ENCODE data around the gene MCTP1. TPM values are rescaled to one million over a fixed set of nuclear protein-coding genes. Genes with fewer than 3 reads are reported as not detected.

The MCTP1 gene
- total RNA-seq, 1 donor = 5.8 TPM

GRCh38 chr5:95141141-95141540, 143.8 kb downstream of the MCTP1 start:
- H3K36me3 ChIP-seq (ENCODE audit: insufficient read depth, low read length) = no peaks in the 10 kb centered on the region
- H3K27ac ChIP-seq (ENCODE audit: low read depth, low read length) = no peak overlapping the region
- no peak overlapping the region for H2AFZ ChIP-seq (ENCODE audit: low read length)
- TF ChIP-seq CTCF (IDR thresholded peaks at IDR 0.05; ENCODE audit: extremely low read depth, low read depth, low read length) = no peak
- no peaks in the 10 kb centered on the region for H4K20me1 ChIP-seq (ENCODE audit: insufficient read depth, low read length)
- H3K4me1 ChIP-seq (ENCODE audit: insufficient read depth, low read length) = no peaks in the 10 kb centered on the region
- no peaks in the 10 kb centered on the region for H3K9me3 ChIP-seq (ENCODE audit: low read depth, low read length)
- H3K79me2 ChIP-seq (ENCODE audit: insufficient read depth, low read length) = no peaks in the 10 kb centered on the region
- no peak overlapping the region for H3K4me3 ChIP-seq (ENCODE audit: insufficient read depth, low read length)
- no peak for DNase-seq (ENCODE audit: insufficient read length, low spot score, missing footprints)
- H3K4me2 ChIP-seq (ENCODE audit: insufficient read depth, low read length) = no peak overlapping the region
- peaks cover 8% of the 10 kb centered on the region for H3K27me3 ChIP-seq (ENCODE audit: insufficient read depth, low read length)

GRCh38 chr5:95134326-95134725, 150.6 kb downstream of the MCTP1 start:
- Histone ChIP-seq H3K4me3 (ENCODE audit: insufficient read depth, low read length) (no peak overlapping the region), H3K9me3 (ENCODE audit: low read depth, low read length) (no peaks in the 10 kb centered on the region), H3K27me3 (ENCODE audit: insufficient read depth, low read length) (peaks cover 8% of the 10 kb centered on the region), H4K20me1 (ENCODE audit: insufficient read depth, low read length) (no peaks in the 10 kb centered on the region), H3K27ac (ENCODE audit: low read depth, low read length) (no peak overlapping the region), H3K36me3 (ENCODE audit: insufficient read depth, low read length) (no peaks in the 10 kb centered on the region), H2AFZ (ENCODE audit: low read length) (no peak overlapping the region), H3K4me1 (ENCODE audit: insufficient read depth, low read length) (no peaks in the 10 kb centered on the region), H3K4me2 (ENCODE audit: insufficient read depth, low read length) (no peak overlapping the region), H3K79me2 (ENCODE audit: insufficient read depth, low read length) (no peaks in the 10 kb centered on the region)
- no peak for TF ChIP-seq CTCF (IDR thresholded peaks at IDR 0.05; ENCODE audit: extremely low read depth, low read depth, low read length)
- peak; percentile 1 for DNase-seq (ENCODE audit: insufficient read length, low spot score, missing footprints)

GRCh38 chr5:95132096-95132495, 152.8 kb downstream of the MCTP1 start:
- Histone ChIP-seq H4K20me1 (ENCODE audit: insufficient read depth, low read length) (no peaks in the 10 kb centered on the region), H3K27me3 (ENCODE audit: insufficient read depth, low read length) (peaks cover 3% of the 10 kb centered on the region), H3K4me1 (ENCODE audit: insufficient read depth, low read length) (no peaks in the 10 kb centered on the region), H3K9me3 (ENCODE audit: low read depth, low read length) (no peaks in the 10 kb centered on the region), H3K27ac (ENCODE audit: low read depth, low read length) (no peak overlapping the region), H3K4me3 (ENCODE audit: insufficient read depth, low read length) (no peak overlapping the region), H3K36me3 (ENCODE audit: insufficient read depth, low read length) (no peaks in the 10 kb centered on the region), H2AFZ (ENCODE audit: low read length) (no peak overlapping the region), H3K79me2 (ENCODE audit: insufficient read depth, low read length) (no peaks in the 10 kb centered on the region), H3K4me2 (ENCODE audit: insufficient read depth, low read length) (no peak overlapping the region)
- DNase-seq (ENCODE audit: insufficient read length, low spot score, missing footprints) = no peak
- TF ChIP-seq CTCF (IDR thresholded peaks at IDR 0.05; ENCODE audit: extremely low read depth, low read depth, low read length) = no peak

- DNase-seq (ENCODE audit: insufficient read length, low spot score, missing footprints) = no peak
- H3K27me3 ChIP-seq (ENCODE audit: insufficient read depth, low read length) = peaks cover 9% of the 10 kb centered on the region
These were observed 154.0 kb downstream of the MCTP1 start for GRCh38 chr5:95130941-95131340.

More at GRCh38 chr5:95130941-95131340, 154.0 kb downstream of the MCTP1 start:
- Histone ChIP-seq H3K36me3 (ENCODE audit: insufficient read depth, low read length) (no peaks in the 10 kb centered on the region), H3K27ac (ENCODE audit: low read depth, low read length) (no peak overlapping the region), H3K4me2 (ENCODE audit: insufficient read depth, low read length) (no peak overlapping the region), H3K9me3 (ENCODE audit: low read depth, low read length) (no peaks in the 10 kb centered on the region), H3K79me2 (ENCODE audit: insufficient read depth, low read length) (no peaks in the 10 kb centered on the region), H2AFZ (ENCODE audit: low read length) (no peak overlapping the region), H4K20me1 (ENCODE audit: insufficient read depth, low read length) (no peaks in the 10 kb centered on the region), H3K4me1 (ENCODE audit: insufficient read depth, low read length) (no peaks in the 10 kb centered on the region), H3K4me3 (ENCODE audit: insufficient read depth, low read length) (no peak overlapping the region)
- TF ChIP-seq CTCF (IDR thresholded peaks at IDR 0.05; ENCODE audit: extremely low read depth, low read depth, low read length) = no peak

Measured in osteoblast (primary cell).